Stimulated activated effector memory CD8-positive, alpha-beta T cell treated with anti-CD3 and anti-CD28 coated beads, Interleukin-12 subunit alpha, Interleukin-12 subunit beta, amount 100 ng/mL, for 72 hours (primary cell): Measurements from ENCODE around the gene FMR1.
A peak's percentile ranks its signal among the peaks of the same experiment; 100 is the strongest.

Source experiments
- ATAC-seq: fragments of 150-1000 bp; cut with Tn5 transposase; 2 replicates; pipeline ENCODE4 v1.10.0; 2021
- DNase-seq, 2 donors: peaks; one replicate each; pipeline ENCODE4 v3.0.0; 2021 to 2022; ENCODE audit warnings: low spot score in 2 of 2
- H3K27ac Mint-ChIP-seq: one replicate; pipeline ENCODE4 v1.8.0; 2022; ENCODE audit warnings: mild to moderate bottlenecking, mixed read lengths
- H3K36me3 Mint-ChIP-seq: one replicate; pipeline ENCODE4 v1.8.0; 2022; ENCODE audit warnings: mild to moderate bottlenecking, mixed read lengths
- H3K4me1 Mint-ChIP-seq: one replicate; pipeline ENCODE4 v1.8.0; 2022; ENCODE audit warnings: mixed read lengths
- H3K4me3 Mint-ChIP-seq: one replicate; pipeline ENCODE4 v1.8.0; 2022; ENCODE audit warnings: mild to moderate bottlenecking, mixed read lengths
- H3K9me3 Mint-ChIP-seq: one replicate; pipeline ENCODE4 v1.8.0; 2022; ENCODE audit warnings: mixed read lengths

Gene FMR1

DNA sequence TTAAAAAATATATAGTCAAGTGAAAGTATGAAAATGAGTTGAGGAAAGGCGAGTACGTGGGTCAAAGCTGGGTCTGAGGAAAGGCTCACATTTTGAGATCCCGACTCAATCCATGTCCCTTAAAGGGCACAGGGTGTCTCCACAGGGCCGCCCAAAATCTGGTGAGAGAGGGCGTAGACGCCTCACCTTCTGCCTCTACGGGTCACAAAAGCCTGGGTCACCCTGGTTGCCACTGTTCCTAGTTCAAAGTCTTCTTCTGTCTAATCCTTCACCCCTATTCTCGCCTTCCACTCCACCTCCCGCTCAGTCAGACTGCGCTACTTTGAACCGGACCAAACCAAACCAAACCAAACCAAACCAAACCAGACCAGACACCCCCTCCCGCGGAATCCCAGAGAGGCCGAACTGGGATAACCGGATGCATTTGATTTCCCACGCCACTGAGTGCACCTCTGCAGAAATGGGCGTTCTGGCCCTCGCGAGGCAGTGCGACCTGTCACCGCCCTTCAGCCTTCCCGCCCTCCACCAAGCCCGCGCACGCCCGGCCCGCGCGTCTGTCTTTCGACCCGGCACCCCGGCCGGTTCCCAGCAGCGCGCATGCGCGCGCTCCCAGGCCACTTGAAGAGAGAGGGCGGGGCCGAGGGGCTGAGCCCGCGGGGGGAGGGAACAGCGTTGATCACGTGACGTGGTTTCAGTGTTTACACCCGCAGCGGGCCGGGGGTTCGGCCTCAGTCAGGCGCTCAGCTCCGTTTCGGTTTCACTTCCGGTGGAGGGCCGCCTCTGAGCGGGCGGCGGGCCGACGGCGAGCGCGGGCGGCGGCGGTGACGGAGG, at the start of gene FMR1:
TSS of gene FMR1 (plus strand) at position 728 of the 831 bp plus-strand sequence. CDS start 261 bp downstream, outside the sequence.
- peaks cover 13% of the 10 kb centered on the region for H3K36me3 Mint-ChIP-seq
- peak within 1 kb of the TSS; percentile 85 for H3K4me3 Mint-ChIP-seq
- DNase-seq (peak; percentile 76 to 93), ATAC-seq (peak; percentile 93)
- H3K27ac Mint-ChIP-seq = peak within 1 kb of the TSS; percentile 93
- H3K9me3 Mint-ChIP-seq = no peaks in the 10 kb centered on the region
- H3K4me1 Mint-ChIP-seq = peaks cover 13% of the 10 kb centered on the region

DNA sequence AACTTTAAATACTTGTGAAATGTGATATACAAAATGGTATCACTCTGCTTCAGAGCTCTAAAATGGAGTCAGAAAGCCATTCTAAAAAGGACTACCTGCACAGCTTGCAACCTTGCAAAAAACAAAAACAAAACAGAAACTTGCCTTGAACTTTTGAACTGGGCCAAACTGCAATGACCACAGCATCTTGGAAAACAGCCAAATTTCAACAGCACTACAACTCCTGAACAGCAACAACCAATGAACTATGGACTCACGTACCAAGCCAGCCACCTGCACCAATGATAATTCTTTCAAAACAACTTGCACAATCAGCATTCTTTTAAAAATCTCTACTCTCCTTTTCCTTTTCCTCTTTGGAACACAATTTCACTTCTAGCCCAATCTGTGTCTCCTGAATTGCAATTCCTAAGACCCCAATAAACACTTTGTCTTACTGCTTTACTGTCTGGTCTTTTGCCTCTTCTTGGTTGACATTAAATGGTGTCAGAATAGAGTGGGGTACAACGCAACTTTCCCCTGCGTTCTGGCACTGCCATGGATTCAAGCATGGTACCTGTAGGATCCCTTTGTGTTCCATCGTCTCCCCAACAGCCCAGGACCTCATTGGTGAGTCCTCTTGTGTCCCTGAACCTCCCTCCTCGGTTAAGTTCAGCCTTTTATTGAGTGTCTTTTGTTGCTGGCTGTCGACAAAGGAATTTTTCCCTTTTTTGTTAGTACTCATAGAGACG, 35.7 kb upstream of the FMR1 start:
- H3K4me1 Mint-ChIP-seq = peaks cover 13% of the 10 kb centered on the region
- H3K4me3 Mint-ChIP-seq = no peak overlapping the region
- no peaks in the 10 kb centered on the region for H3K36me3 Mint-ChIP-seq
- DNase-seq (no peak), ATAC-seq (no peak)
- peaks cover 3% of the 10 kb centered on the region for H3K9me3 Mint-ChIP-seq
- peak overlapping the region; percentile 21 for H3K27ac Mint-ChIP-seq

DNA sequence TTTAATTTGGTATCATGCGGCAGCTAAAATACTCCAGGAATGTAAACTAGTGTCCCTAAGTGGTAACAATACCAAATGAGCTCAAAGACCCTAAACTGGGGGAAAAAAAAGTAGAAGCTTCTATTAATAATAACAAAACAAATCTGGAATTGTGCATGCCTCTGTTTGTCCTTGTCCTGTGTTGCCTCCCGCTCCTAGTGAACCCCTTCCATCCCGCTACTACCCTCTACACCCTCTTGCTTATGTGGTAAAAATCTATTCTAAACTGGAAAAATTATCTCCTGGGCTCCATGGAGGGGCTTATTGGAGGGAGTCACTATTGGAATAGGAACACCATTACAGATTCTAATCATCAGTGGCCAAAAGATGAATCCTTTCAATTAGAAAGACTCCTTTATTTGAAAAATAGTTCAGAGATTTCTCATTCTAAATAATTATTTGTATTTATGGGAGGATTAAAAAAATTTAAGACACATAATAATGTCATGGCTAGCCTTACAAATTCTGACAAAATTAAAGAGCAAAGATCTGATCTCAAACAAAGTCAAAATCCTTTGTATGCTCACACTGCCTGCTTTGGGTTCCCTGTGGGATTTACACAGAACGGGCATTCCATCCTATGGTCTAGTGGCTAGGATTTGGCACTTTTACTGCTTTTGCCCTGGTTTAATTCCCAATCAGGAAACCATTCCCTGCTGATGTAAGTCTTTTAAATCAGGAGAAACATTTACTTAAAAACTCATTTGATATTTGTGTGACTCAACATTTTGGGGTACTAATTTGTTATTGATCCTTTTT, 34.7 kb upstream of the FMR1 start:
- DNase-seq = no peak
- Mint-ChIP-seq H3K27ac (no peak overlapping the region), H3K9me3 (peaks cover 2% of the 10 kb centered on the region), H3K4me1 (peaks cover 13% of the 10 kb centered on the region), H3K4me3 (no peak overlapping the region), H3K36me3 (no peaks in the 10 kb centered on the region)
- ATAC-seq = no peak

DNA sequence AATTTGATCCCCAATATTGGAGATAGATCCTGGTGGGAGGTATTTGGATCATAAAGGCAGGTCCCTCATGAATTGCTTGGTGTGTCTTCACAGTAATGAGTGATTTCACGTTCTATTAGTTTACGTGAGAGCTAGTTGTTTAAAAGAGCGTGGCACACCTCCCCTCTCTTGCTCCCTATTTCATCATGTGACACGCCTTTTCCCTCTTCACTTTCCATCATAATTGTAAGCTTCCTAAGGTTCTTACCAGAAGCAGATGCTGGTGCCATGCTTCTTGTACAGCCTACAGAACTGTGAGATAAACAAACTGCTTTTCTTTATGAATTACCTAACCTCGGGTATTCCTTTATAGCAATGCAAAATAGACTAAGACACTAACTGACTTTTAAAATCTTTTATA, 34.0 kb upstream of the FMR1 start:
- Mint-ChIP-seq H3K36me3 (no peaks in the 10 kb centered on the region), H3K9me3 (peaks cover 2% of the 10 kb centered on the region), H3K4me1 (peaks cover 13% of the 10 kb centered on the region), H3K27ac (no peak overlapping the region), H3K4me3 (no peak overlapping the region)
- DNase-seq (no peak), ATAC-seq (no peak)

DNA sequence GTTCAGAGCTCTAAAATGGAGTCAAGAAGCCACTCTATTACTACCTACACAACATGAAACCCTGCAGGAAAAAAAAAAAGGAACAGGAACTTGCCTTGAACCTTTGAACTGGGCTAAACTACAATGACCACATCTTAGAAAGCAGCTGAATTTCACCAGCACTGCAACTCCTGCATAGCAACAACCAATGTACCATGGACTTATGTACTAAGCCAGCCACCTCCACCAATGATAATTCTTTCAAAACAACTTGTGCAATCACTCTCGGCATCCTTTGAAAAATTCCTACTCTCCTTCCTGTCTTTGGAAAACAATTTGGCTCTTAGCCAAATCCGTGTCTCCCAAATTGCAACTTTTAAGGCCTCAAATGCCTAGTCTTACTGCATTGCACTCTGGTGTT, 26.8 kb upstream of the FMR1 start:
- no peaks in the 10 kb centered on the region for H3K36me3 Mint-ChIP-seq
- H3K4me3 Mint-ChIP-seq = no peak overlapping the region
- ATAC-seq (no peak), DNase-seq (no peak)
- no peak overlapping the region for H3K27ac Mint-ChIP-seq
- peaks cover 5% of the 10 kb centered on the region for H3K9me3 Mint-ChIP-seq
- peaks cover 6% of the 10 kb centered on the region for H3K4me1 Mint-ChIP-seq

DNA sequence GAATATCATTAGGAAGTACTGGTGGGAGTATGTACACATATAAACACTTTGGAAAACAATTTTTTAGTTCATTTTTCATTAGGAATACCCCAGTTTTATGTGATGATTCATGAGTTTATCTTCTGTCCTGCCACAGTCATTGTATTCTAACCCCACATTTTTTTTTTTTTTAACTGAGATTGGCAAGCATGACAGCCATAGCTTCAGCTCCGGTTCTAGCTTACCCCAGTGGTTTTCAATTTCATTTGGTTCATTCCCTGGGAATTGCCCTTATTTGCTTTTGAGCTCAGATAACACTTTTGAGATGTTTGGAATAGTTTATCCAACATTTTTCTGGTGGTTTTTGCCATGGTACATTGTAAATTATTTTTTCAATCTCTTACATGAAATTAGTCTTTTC, 21.0 kb upstream of the FMR1 start:
- H3K4me1 Mint-ChIP-seq = peaks cover 6% of the 10 kb centered on the region
- H3K36me3 Mint-ChIP-seq = no peaks in the 10 kb centered on the region
- DNase-seq (no peak), ATAC-seq (no peak)
- H3K9me3 Mint-ChIP-seq = peaks cover 5% of the 10 kb centered on the region
- H3K27ac Mint-ChIP-seq = no peak overlapping the region
- no peak overlapping the region for H3K4me3 Mint-ChIP-seq

DNA sequence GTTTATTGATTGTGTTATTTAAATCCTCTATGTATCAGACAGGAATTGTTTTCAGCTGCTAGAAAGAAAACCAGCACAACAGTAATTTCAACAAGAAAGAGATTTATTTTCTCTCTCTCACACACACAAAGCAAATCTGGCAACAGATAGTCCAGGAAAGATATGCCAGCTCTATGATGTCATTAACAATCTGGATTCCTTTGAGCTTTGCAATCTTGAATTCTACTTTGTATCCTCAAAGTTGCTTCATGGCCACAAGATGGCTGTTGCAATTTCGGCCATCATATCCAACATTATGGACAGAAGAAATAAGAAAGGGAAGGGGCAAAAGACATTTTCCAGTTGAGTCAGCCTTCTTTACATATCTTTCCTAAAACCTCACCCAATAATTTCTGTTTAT, 19.8 kb upstream of the FMR1 start:
- Mint-ChIP-seq H3K4me3 (no peak overlapping the region), H3K27ac (no peak overlapping the region), H3K4me1 (peaks cover 6% of the 10 kb centered on the region), H3K36me3 (no peaks in the 10 kb centered on the region), H3K9me3 (peaks cover 5% of the 10 kb centered on the region)
- ATAC-seq = no peak
- no peak for DNase-seq

DNA sequence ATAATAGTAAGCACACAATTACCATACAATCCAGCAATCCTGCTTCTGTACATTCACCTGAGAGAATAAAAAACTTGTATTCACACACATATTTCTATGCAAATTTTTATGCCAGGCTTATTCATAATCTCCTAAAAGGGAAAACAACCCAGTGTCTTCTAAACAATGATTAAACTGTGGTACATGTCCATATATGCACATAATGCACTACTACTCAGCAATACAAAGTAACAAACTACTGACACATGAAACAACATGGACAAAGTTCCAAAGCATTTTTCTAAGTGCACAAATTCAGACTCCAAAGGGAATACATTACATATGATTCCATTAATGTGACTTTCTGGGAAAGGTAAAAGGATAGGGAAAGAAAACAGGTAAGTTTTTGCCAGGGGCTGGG, 18.0 kb upstream of the FMR1 start:
- DNase-seq (no peak), ATAC-seq (no peak)
- no peaks in the 10 kb centered on the region for H3K9me3 Mint-ChIP-seq
- H3K4me3 Mint-ChIP-seq = no peak overlapping the region
- H3K36me3 Mint-ChIP-seq = no peaks in the 10 kb centered on the region
- H3K4me1 Mint-ChIP-seq = no peaks in the 10 kb centered on the region
- H3K27ac Mint-ChIP-seq = no peak overlapping the region

DNA sequence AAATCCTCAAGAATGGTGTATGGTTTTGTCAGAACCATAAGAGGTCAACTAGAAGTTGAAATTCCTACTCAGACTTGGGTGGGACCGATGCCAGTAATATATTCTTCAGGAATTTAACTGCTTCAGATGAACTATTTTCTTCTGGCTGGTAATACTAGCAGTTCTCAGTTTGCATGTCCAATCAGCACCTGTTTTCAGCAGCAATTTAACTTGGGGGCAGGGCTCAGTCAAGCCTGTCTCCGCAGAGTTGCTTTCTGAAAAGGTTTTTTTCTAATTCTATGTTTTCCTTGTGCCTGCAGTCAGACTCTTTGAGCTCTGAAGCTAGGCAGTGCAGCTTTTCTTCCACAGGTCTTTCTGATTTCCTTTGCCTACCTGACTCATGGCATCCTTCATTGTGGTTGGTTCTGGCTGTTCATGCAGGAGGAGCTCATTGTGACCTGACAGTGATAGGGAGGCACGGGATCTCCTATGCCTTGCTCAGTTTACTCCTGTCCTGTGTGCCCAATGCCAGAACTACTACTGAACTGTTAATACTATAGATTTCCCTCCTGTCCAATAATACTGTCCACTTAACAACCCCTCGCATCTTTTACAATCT, 17.3 kb upstream of the FMR1 start:
- no peak overlapping the region for H3K27ac Mint-ChIP-seq
- no peaks in the 10 kb centered on the region for H3K4me1 Mint-ChIP-seq
- no peak for DNase-seq
- no peak for ATAC-seq
- no peaks in the 10 kb centered on the region for H3K36me3 Mint-ChIP-seq
- no peaks in the 10 kb centered on the region for H3K9me3 Mint-ChIP-seq
- no peak overlapping the region for H3K4me3 Mint-ChIP-seq

DNA sequence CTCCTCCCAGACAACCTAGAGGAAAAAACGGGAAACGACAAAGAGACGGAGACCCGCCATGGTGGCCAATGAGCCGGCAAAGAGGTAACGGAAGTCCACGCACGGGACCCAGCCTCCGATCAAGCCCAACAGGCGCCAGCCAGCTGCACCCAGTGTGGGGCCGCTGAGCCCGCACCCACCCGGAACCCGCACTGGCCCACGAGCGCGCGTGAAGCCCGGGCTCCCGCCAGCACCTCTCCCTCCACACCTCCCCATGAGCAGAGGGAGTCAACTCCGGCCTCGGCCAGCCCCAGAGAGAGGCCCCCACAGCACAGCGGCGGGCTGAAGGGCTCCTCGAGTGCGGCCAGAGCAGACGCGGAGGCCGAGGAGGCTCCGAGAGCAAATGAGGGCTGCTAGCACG, 14.6 kb upstream of the FMR1 start:
- no peak for ATAC-seq

DNA sequence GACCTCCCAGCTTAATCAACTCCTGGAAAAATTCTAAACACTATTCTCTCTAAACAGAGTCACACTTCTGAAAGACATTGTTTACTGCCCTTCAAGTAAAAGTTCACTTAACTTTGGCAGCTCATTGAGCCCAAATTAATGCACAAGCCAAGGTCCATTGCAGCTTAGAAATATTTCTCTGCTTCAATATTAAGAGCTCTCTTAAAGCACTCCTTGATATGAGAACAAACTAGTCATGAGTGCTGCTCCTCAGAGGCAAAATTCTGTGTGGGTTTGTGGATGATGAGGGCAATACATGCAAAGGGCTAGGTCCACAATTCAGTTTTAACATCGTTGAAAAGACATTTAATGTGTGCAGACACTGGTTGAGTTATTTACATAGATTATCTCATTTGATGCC, 12.8 kb upstream of the FMR1 start:
- DNase-seq = no peak
- no peaks in the 10 kb centered on the region for H3K4me1 Mint-ChIP-seq
- no peaks in the 10 kb centered on the region for H3K9me3 Mint-ChIP-seq
- no peak overlapping the region for H3K27ac Mint-ChIP-seq
- no peak for ATAC-seq
- no peaks in the 10 kb centered on the region for H3K36me3 Mint-ChIP-seq
- H3K4me3 Mint-ChIP-seq = no peak overlapping the region

More for the DNA sequence above, 14.6 kb upstream of the FMR1 start:
- no peaks in the 10 kb centered on the region for H3K4me1 Mint-ChIP-seq
- H3K9me3 Mint-ChIP-seq = no peaks in the 10 kb centered on the region
- DNase-seq = no peak
- no peak overlapping the region for H3K27ac Mint-ChIP-seq
- no peak overlapping the region for H3K4me3 Mint-ChIP-seq
- no peaks in the 10 kb centered on the region for H3K36me3 Mint-ChIP-seq

DNA sequence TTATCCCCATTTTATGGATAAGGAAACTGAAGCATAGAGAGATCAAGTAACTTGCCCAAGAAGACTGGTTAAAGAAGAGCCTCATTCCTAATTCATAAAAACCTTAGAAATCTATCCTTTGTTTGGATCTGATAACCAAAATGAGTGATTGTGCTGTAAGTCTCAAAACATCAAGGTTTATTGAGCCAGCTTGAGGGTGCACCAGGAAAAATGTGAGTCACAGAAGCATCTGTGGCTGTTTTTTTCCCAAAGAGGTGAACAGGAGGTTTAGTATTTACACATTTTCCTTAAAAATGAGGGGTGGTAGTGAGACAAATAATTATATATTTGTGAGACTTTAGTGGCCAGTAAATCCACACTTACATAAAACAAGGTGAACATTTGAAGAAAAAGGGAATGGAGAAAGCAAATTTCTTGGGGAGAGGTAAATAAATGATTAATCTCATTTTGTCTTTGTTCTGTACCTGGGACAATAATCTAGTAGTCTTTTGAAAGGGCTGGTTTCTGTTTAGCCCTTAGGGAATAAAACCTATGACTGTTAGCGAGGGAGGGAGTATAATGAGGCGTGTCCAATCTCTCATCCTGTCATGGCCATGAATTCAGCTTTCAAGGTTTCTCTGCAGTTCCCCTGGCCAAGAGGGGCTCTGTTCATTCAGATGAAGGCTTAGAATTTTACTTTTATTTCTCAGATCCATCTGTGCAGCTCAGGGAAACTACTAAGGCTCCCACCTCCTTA, 12.2 kb upstream of the FMR1 start:
- Mint-ChIP-seq H3K27ac (no peak overlapping the region), H3K36me3 (no peaks in the 10 kb centered on the region), H3K9me3 (no peaks in the 10 kb centered on the region), H3K4me3 (no peak overlapping the region), H3K4me1 (no peaks in the 10 kb centered on the region)
- no peak for DNase-seq
- ATAC-seq = no peak

DNA sequence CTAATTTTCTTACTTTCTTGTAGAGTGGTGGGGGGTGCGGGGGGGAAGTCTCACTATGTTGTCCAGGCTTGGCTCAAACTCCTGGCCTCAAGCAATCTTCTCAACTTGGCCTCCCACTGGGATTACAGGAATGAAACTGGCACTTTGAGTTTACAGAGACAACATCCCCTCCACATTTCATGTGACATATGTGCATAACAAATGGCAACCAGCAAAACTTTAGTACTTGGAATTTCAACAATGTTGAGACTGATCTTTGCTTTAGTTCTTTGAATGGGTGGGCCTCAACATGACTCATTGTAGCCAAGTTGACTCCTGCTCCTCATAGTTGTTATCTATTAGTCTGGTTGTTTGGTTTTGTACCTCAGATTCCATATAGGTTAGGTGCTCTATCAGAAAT, 11.4 kb upstream of the FMR1 start:
- no peaks in the 10 kb centered on the region for H3K36me3 Mint-ChIP-seq
- DNase-seq (no peak), ATAC-seq (no peak)
- H3K27ac Mint-ChIP-seq = no peak overlapping the region
- no peaks in the 10 kb centered on the region for H3K4me1 Mint-ChIP-seq
- no peak overlapping the region for H3K4me3 Mint-ChIP-seq
- no peaks in the 10 kb centered on the region for H3K9me3 Mint-ChIP-seq

DNA sequence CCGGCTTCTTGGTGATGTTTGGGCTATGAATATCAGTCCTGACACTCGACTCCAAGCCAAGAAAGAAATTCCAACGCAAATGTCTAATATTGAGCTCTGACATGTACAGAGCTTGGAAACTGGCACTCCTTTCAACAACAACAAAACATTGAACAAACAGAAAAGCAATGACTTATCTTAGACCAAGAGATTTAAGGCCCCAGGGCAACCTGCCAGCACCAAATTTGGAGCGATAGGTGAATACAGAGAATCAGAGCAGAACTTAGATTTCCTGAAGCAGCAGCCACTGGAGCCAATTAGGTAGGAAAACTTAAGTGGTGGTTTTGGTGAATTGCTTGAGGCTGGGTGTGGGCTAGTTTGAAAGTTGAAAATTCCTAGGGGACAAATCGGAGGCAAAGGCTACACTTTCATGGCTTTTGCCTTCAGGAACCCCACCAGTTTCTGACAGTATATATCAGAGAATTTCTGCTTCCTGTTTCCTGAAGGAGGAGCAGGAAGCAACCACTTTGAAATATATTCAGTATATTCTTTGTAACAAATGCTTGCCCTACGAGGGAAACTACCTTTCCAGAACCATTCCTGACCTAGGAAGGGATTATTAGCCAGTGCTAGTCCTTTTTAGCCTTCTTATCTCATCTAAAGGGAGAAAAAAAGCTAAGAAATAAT, 10.1 kb upstream of the FMR1 start:
- H3K4me1 Mint-ChIP-seq = no peaks in the 10 kb centered on the region

More for the DNA sequence above, 10.1 kb upstream of the FMR1 start:
- no peak overlapping the region for H3K27ac Mint-ChIP-seq
- no peaks in the 10 kb centered on the region for H3K9me3 Mint-ChIP-seq
- DNase-seq (no peak), ATAC-seq (no peak)
- H3K4me3 Mint-ChIP-seq = no peak overlapping the region
- H3K36me3 Mint-ChIP-seq = no peaks in the 10 kb centered on the region
